PC-3 (cell line): ENCODE measurements around the gene ANGPT4. TPM values are rescaled to one million over a fixed set of nuclear protein-coding genes. Genes with fewer than 3 reads are reported as not detected.
"Not testable (repeated sequence)": the region's sequence is repeated elsewhere in the genome, so short reads cannot be mapped to it uniquely, and the experiment has no call there.

Experiments used
- ATAC-seq: fragments of 200-7000 bp; cut with Tn5 transposase; 2 replicates; pipeline ENCODE4 v1.9.1; 2020; ENCODE audit warnings: mild to moderate bottlenecking, moderate library complexity
- BruUV-seq: library from RNA; stranded (reverse); fragments of 400-500 nt; replicated peaks from 2 replicates; lab custom pipeline; 2021; lab: Mats Ljungman, UMichigan
- CTCF ChIA-PET: fragments of 300-600 bp; sonication (Branson Sonifier 250); formaldehyde crosslinking; loops from one replicate; lab custom pipeline; 2022; ENCODE audit warnings: antibody characterized with exemption; lab: Charles Lee
- POLR2A ChIA-PET: fragments of 300-600 bp; sonication (Branson Sonifier 250); formaldehyde crosslinking; loops from one replicate; lab custom pipeline; 2022; ENCODE audit warnings: antibody characterized with exemption; ENCODE audit not compliant: unreplicated experiment; lab: Charles Lee
- DNase-seq: peaks from one replicate; pipeline ENCODE4 v3.0.0-alpha.2; 2015
- H2AFZ ChIP-seq: fragments of 300-600 bp; sonication (generic); 2 replicates; pipeline ENCODE4 v1.6.0; 2016; ENCODE audit warnings: antibody characterized with exemption, low read length
- H3F3A ChIP-seq: fragments of 300-600 bp; sonication (generic); one replicate; pipeline ENCODE4 v1.6.0; 2017; ENCODE audit warnings: antibody characterized with exemption, low read length, control low read depth, mild to moderate bottlenecking; ENCODE audit not compliant: unreplicated experiment
- H3K27ac ChIP-seq: fragments of 300-600 bp; sonication (generic); 2 replicates; pipeline ENCODE4 v1.5.1; 2016; ENCODE audit warnings: mild to moderate bottlenecking, low read length
- H3K27me3 ChIP-seq: fragments of 300-600 bp; sonication (generic); 2 replicates; pipeline ENCODE4 v1.6.1; 2016; ENCODE audit warnings: low read length, mixed read lengths
- H3K36me3 ChIP-seq: fragments of 300-600 bp; sonication (generic); 2 replicates; pipeline ENCODE4 v1.6.1; 2016; ENCODE audit warnings: low read depth, mixed run types, low read length, mixed read lengths
- H3K4me1 ChIP-seq: fragments of 300-600 bp; sonication (generic); 2 replicates; pipeline ENCODE4 v1.5.1; 2016; ENCODE audit warnings: low read length; ENCODE audit not compliant: insufficient read depth
- H3K4me2 ChIP-seq: fragments of 300-600 bp; sonication (generic); 2 replicates; pipeline ENCODE4 v1.6.0; 2016; ENCODE audit warnings: low read length
- H3K4me3 ChIP-seq: fragments of 300-600 bp; sonication (generic); 2 replicates; pipeline ENCODE4 v1.5.1; 2016; ENCODE audit warnings: mild to moderate bottlenecking, low read length, mixed read lengths
- H3K79me2 ChIP-seq: fragments of 300-600 bp; sonication (generic); 2 replicates; pipeline ENCODE4 v1.6.1; 2017; ENCODE audit warnings: low read length, mixed read lengths
- H3K9ac ChIP-seq: fragments of 300-600 bp; sonication (generic); 2 replicates; pipeline ENCODE4 v1.6.0; 2016; ENCODE audit warnings: mild to moderate bottlenecking, low read length
- H3K9me2 ChIP-seq: fragments of 300-600 bp; sonication (generic); replicated peaks from 2 replicates; pipeline ENCODE4 v1.6.1; 2016; ENCODE audit warnings: mixed run types, low read length, mixed read lengths
- H3K9me3 ChIP-seq: fragments of 300-600 bp; sonication (generic); 2 replicates; pipeline ENCODE4 v1.6.1; 2016; ENCODE audit warnings: low read length, mixed read lengths
- H4K20me1 ChIP-seq: fragments of 300-600 bp; sonication (generic); 2 replicates; pipeline ENCODE4 v1.6.1; 2016; ENCODE audit warnings: low read length, mixed read lengths
- CTCF ChIP-seq: fragments of 300-600 bp; sonication (generic); conservative IDR thresholded peaks from 2 replicates; pipeline ENCODE4 v1.5.1; 2017; ENCODE audit warnings: antibody characterized with exemption, low read depth, mild to moderate bottlenecking, low read length
- EZH2 ChIP-seq: fragments of 300-600 bp; sonication (generic); IDR thresholded peaks from one replicate; pipeline ENCODE4 v1.6.1; 2017; ENCODE audit warnings: antibody characterized with exemption, mild to moderate bottlenecking, low read length; ENCODE audit not compliant: unreplicated experiment
- EZH2phosphoT487 ChIP-seq: fragments of 300-600 bp; sonication (generic); IDR thresholded peaks from 2 replicates; pipeline ENCODE4 v1.6.1; 2018; ENCODE audit warnings: mild to moderate bottlenecking, antibody characterized with exemption, low read length, borderline replicate concordance
- intact Hi-C: fragments of 100-400 bp; cut with micrococcal nuclease; formaldehyde crosslinking; loops from 2 replicates; pipeline ENCODE4 v1.9.0; 2023
- total RNA-seq: library from RNA; depleted of rRNA; stranded (reverse); fragments of >200 nt; gene quantifications from 2 replicates; pipeline ENCODE4 v1.2.3, GENCODE V29; 2014

The ANGPT4 gene
- total RNA-seq, 1 experiment from 2014 or later, result not detected

GRCh38 chr20:830011-830521 is 86.1 kb downstream of the ANGPT4 start:
- ChIA-PET CTCF (interaction anchor here (0.7 kb wide), 1 partner anchor 347 kb away, joined by 6 read pairs; no protein-coding TSS in a partner anchor), POLR2A (interaction anchor here (0.6 kb wide), 2 partner anchors 8 to 320 kb away, joined by 6 to 12 read pairs; no protein-coding TSS in a partner anchor)
- H3K36me3 ChIP-seq, result no peaks in the 10 kb centered on the region
- no peak overlapping the region for H3K9ac ChIP-seq
- no peaks in the 10 kb centered on the region for H3F3A ChIP-seq
- H3K9me2 ChIP-seq, result no peaks in the 10 kb centered on the region
- H3K4me1 ChIP-seq, result peaks cover 10% of the 10 kb centered on the region
- no peak overlapping the region for H3K4me2 ChIP-seq
- H2AFZ ChIP-seq, result no peak overlapping the region
- H3K9me3 ChIP-seq, result no peaks in the 10 kb centered on the region
- intact Hi-C loops, result no loop called here
- no TSS peak for BruUV-seq
- no peak overlapping the region for H3K4me3 ChIP-seq
- peaks cover 12% of the 10 kb centered on the region for H3K79me2 ChIP-seq
- TF ChIP-seq EZH2, result no peak
- TF ChIP-seq CTCF, result no peak
- no peak for TF ChIP-seq EZH2phosphoT487
- no peaks in the 10 kb centered on the region for H3K27me3 ChIP-seq
- no peak for DNase-seq
- H4K20me1 ChIP-seq, result no peaks in the 10 kb centered on the region
- no peak for ATAC-seq
- no peak overlapping the region for H3K27ac ChIP-seq

- TF ChIP-seq EZH2phosphoT487 (no peak), CTCF (no peak), EZH2 (no peak)
- Histone ChIP-seq H3K4me3 (no peak overlapping the region), H3K27me3 (no peaks in the 10 kb centered on the region), H3K9me3 (no peaks in the 10 kb centered on the region), H2AFZ (no peak overlapping the region), H3K4me2 (no peak overlapping the region), H3K9me2 (no peaks in the 10 kb centered on the region), H3K36me3 (no peaks in the 10 kb centered on the region), H3K4me1 (peaks cover 6% of the 10 kb centered on the region), H3K27ac (no peak overlapping the region), H3F3A (no peaks in the 10 kb centered on the region), H3K79me2 (peaks cover 7% of the 10 kb centered on the region), H3K9ac (no peak overlapping the region), H4K20me1 (no peaks in the 10 kb centered on the region)
- DNase-seq (no peak), ATAC-seq (no peak)
- BruUV-seq, result no TSS peak
- POLR2A ChIA-PET, result interaction anchor here (0.6 kb wide), 2 partner anchors 8 to 321 kb away, joined by 6 to 12 read pairs; no protein-coding TSS in a partner anchor
- intact Hi-C loops, result no loop called here
- CTCF ChIA-PET, result interaction anchor here (0.7 kb wide), 1 partner anchor 348 kb away, joined by 6 read pairs; no protein-coding TSS in a partner anchor
Measured at GRCh38 chr20:829551-829950, 86.6 kb downstream of the ANGPT4 start.

- intact Hi-C loops, result no loop called here
- Histone ChIP-seq H3K27ac (no peak overlapping the region), H3K79me2 (peaks cover 2% of the 10 kb centered on the region), H3K36me3 (no peaks in the 10 kb centered on the region), H3K9ac (no peak overlapping the region), H3F3A (no peaks in the 10 kb centered on the region), H2AFZ (no peak overlapping the region), H4K20me1 (no peaks in the 10 kb centered on the region), H3K27me3 (no peaks in the 10 kb centered on the region), H3K4me3 (no peak overlapping the region), H3K9me2 (no peaks in the 10 kb centered on the region), H3K9me3 (no peaks in the 10 kb centered on the region), H3K4me1 (peaks cover 3% of the 10 kb centered on the region; the same call in 1 of the 2 replicates), H3K4me2 (no peak overlapping the region)
- ChIA-PET CTCF (no interaction called here), POLR2A (no interaction called here)
- BruUV-seq, result no TSS peak
- no peak for ATAC-seq
- DNase-seq, result no peak
- TF ChIP-seq EZH2 (no peak), CTCF (no peak), EZH2phosphoT487 (no peak)
Measured at GRCh38 chr20:828987-829386, 87.1 kb downstream of the ANGPT4 start.

- POLR2A ChIA-PET, H3K4me3 ChIP-seq, H3K4me1 ChIP-seq, H3K9me3 ChIP-seq, H3K9me2 ChIP-seq, CTCF ChIA-PET, H3K27me3 ChIP-seq, BruUV-seq, H2AFZ ChIP-seq, intact Hi-C loops, H3K4me2 ChIP-seq, H4K20me1 ChIP-seq, H3K27ac ChIP-seq, H3F3A ChIP-seq, DNase-seq, H3K36me3 ChIP-seq, ATAC-seq, H3K9ac ChIP-seq, H3K79me2 ChIP-seq: not testable (repeated sequence)
Measured at GRCh38 chr20:827981-828380, 88.2 kb downstream of the ANGPT4 start.
